Stimulated activated CD8-positive, alpha-beta memory T cell treated with anti-CD3 and anti-CD28 coated beads, Interleukin-7, amount 100 ng/mL, for 4 hours (primary cell): ENCODE results near the gene CD160.
"Not testable (repeated sequence)": the region's sequence is repeated elsewhere in the genome, so short reads cannot be mapped to it uniquely, and the experiment has no call there.

Source experiments
- DNase-seq, 2 donors: peaks; one replicate each; pipeline ENCODE4 v3.0.0-alpha.2; 2020; ENCODE audit warnings: low read depth in 2 of 2

The CD160 gene

DNA sequence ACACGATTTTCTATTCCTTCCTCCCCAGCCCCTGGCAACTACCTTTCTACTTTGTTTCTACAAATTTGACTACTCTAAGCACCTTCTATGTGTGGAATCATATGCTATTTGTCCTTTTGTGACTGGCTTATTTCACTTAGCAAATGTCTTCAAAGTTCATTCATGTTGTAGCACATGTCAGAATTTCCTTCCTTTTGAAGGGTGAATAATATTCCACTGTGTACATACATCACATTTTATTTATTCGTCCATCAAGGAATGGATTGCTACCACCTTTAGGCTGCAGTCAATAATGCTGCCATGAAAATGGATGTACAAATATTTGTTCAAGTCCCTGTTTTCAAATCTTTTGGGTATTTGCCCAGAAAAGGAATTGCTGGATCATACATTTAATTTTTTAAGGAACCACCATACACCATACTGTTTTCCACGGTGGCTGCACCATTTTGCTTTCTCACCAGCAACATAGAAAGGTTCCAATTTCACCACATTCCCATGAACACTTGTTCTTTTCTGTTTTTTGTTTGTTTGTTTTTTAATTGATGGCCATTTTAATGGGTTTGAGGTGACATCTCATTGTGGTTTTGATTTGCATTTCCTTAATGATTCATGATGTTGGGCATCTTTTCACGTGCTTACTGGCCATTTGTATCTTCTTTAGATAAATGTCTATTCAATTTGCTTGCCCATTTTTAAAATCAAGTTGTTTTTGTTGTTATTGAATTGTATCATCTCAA, 8.8 kb upstream of the CD160 start:
- no peak for DNase-seq

GRCh38 chr1:145711213-145711651, 8.1 kb upstream of the CD160 start:
- no peak for DNase-seq

- no peak for DNase-seq
Measured at GRCh38 chr1:145714524-145715111, 4.7 kb upstream of the CD160 start.

GRCh38 chr1:145716641-145717345, 2.5 kb upstream of the CD160 start:
- no peak for DNase-seq

- no peak for DNase-seq
Measured at GRCh38 chr1:145717833-145718232, 1.5 kb upstream of the CD160 start.

DNA sequence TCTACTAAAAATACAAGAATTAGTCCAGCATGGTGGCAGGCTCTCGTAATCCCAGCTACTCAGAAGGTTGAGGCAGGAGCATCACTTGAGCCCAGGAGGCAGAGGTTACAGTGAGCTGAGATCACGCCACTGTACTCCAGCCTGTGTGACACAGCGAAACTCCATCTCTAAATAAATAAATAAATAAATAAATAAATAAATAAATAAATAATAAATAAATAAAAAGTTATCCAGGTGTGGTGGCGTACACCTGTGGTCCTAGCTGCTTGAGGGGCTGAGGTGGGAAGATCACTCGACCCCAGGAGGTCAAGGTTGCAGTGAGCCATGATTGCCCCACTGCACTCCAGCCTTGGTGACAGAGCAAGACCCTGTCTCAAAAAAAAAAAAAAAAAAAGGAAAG, 834 bp upstream of the CD160 start:
- DNase-seq: not testable (repeated sequence)

DNA sequence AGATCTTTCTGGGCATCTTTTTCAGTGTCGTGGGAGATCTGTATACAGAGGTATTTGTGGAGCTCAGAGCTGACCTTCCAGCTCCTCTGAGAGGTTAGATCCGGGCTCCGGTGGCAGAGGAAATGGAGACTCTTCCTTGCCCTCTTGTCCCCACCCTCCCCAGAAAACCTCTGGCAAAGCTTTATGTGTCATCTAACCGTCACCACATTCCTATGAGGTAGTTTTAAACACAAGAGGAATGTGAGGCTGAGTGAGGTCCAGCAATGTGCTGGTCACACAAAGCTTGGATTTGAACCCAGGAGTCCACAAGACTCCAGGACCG, 1.2 kb downstream of the CD160 start:
- no peak for DNase-seq

GRCh38 chr1:145720878-145721671, 1.8 kb downstream of the CD160 start:
- peak; percentile 32 to 56 for DNase-seq

DNA sequence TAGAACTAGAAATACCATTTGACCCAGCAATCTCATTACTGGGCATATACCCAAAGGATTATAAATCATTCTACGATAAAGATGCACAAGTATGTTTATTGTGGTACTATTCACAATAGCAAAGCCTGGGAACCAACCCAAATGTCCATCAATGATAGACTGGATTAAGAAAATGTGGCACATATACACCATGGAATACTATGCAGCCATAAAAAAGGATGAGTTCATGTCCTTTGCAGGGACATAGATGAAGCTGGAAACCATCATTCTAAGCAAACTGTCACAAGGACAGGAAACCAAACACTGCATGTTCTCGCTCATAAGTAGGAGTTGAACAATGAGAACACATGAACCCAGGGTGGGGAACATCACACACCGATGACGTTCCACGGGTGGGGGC, 6.9 kb downstream of the CD160 start:
- DNase-seq: not testable (repeated sequence)

DNA sequence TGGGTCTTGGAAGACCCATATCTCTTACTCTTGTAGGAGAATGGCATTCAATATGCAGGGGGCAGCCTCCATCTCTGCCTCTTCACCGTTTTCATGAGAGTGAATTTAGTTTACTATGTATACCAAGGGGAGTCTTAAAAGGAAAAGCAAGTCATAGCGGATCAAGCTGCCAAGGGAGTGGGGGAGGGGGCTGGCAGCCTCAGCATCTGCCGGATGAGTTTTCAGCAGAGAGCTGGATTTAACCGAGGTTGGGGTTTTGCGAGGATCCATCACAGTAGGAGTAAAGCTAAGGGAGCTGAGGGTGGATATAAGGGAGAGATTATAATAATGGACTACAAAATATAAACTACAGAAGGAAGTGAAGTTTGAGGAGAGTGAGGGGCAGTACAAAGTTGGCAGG, 9.9 kb downstream of the CD160 start:
- DNase-seq: no peak

DNA sequence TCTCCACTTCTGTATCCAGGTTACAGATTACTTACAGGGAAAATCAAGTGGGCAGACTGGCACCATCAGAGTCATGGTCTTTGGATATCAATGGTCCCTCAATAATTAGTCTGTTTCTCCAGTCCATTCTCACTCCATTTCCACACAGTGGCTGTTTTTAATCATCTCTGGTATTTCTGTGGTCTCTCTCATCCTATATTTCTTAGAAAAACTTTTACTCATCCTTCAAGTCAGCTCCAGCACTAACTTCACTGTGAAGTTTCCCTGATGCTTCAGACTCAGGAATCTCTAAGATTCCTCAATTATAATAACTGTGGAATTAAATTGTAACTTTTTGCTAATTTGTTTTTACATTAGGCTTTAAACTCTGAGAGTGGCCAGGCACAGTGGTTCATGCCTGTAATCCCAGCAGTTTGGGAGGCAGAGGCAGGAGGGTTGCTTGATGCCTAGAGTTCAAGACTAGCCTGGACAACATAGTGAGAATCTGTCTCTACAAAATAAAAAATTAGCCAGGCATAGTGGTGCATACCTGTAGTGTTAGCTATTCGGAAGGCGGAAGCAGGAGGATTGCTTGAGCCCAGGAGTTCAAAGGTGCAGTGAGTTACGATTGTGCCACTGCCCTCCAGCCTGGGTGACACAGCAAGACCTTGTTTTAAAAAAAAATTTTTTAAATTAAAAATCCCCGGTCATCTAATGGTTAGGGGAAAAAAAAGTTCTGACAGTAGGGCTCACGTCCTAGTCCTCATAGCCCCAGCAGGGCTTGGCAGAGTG, 10.6 kb downstream of the CD160 start:
- DNase-seq: no peak

- no peak for DNase-seq
Measured at GRCh38 chr1:145730467-145730866, 11.2 kb downstream of the CD160 start.

DNA sequence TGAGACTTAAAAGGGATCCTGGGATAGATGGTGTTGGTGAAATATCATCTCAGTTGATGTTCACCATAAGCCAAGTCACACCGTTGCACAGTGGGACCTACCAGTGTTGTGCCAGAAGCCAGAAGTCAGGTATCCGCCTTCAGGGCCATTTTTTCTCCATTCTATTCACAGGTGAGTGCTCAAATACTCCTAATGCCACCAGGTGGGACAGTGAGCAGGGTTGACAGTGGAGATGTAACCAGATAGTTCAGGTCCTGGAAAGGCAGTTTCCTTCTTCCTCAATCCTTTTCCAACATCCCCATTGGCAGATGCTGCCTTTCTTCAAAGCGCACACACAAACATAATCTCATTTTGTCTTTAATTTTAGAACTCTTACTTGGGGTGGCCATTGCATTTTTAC, 11.6 kb downstream of the CD160 start:
- DNase-seq: no peak

- no peak for DNase-seq
Measured at GRCh38 chr1:145736191-145736590, 16.9 kb downstream of the CD160 start.

- DNase-seq: no peak
Measured at GRCh38 chr1:145740269-145740668, 21.0 kb downstream of the CD160 start.

GRCh38 chr1:145747398-145748247, 28.3 kb downstream of the CD160 start:
- no peak for DNase-seq

- DNase-seq: no peak
Measured at GRCh38 chr1:145750426-145750825, 31.1 kb downstream of the CD160 start.

GRCh38 chr1:145751491-145752037, 32.3 kb downstream of the CD160 start:
- no peak for DNase-seq

DNA sequence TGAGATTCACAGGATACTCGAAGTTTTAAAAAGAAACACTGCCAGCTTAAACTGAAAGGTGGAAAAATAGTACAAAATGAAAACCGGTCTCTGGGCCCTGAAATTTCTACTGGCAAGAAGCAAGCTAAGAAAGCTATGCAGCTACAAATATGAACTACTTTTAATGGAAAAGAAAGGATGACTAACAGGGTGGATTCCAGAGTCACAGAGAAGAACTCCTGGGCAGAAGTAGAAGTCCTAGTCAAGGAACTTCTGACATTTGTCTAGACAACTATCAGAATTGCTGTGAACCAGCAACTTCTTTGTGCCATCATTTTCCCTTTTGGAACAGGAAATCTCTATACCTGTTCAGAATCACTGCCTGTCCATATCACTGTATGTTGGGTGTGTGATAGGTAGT, 38.1 kb downstream of the CD160 start:
- DNase-seq: no peak

- DNase-seq: no peak
Measured at GRCh38 chr1:145758116-145758515, 38.8 kb downstream of the CD160 start.
